K562 (cell line): ENCODE results near the gene HOPX. TPM values are rescaled to one million over a fixed set of nuclear protein-coding genes. Genes with fewer than 3 reads are reported as not detected.

Experiments
- ATAC-seq: fragments of 200-7000 bp; cut with Tn5 transposase; 3 replicates; pipeline ENCODE4 v1.9.1; 2020; ENCODE audit warnings: moderate library complexity
- BruUV-seq: library from RNA; stranded (reverse); fragments of 400-500 nt; replicated peaks from 2 replicates; lab custom pipeline; 2021; lab: Mats Ljungman, UMichigan
- CTCF ChIA-PET: fragments of 300-600 bp; formaldehyde crosslinking; extraction: SDS; loops from one replicate; lab custom pipeline; 2021; ENCODE audit warnings: low intra/inter-chr PET ratio; lab: Yijun Ruan, JAX
- POLR2A ChIA-PET: fragments of 300-600, 350-650 bp; sonication (Branson Sonifier 250); formaldehyde crosslinking; extraction: SDS; loops from one replicate; lab custom pipeline; 2021; ENCODE audit warnings: antibody characterized with exemption, inconsistent platforms; lab: Yijun Ruan, JAX
- DNase-seq, 4 experiments: peaks; one replicate each; pipeline versions ENCODE4 v3.0.0 to v3.0.0-alpha.2; 2011 to 2018; ENCODE audit warnings: low spot score in 3 of 4, mixed read lengths in 3 of 4; ENCODE audit errors: extremely low read depth in 1 of 4
- FAIRE-seq: peaks from 2 replicates; lab custom pipeline; 2011; peaks lifted over from hg19 to GRCh38; lab: Jason Lieb, UNC
- H2AFZ ChIP-seq: 2 replicates; pipeline ENCODE4 v1.6.0; 2011; ENCODE audit warnings: low read depth, low read length, control low read depth, inconsistent platforms
- H3K27ac ChIP-seq: fragments of 200-600 bp; 3 replicates; pipeline ENCODE4 v1.8.0; 2011; ENCODE audit warnings: low read depth, mild to moderate bottlenecking, control low read depth, inconsistent platforms, low read length, moderate library complexity, mixed read lengths; ENCODE audit errors: extremely low read depth
- H3K27me3 ChIP-seq, 2 experiments: fragments of 300-600 bp in 1 of 2; 2 replicates in 1 of 2; 3 replicates in 1 of 2; pipeline versions ENCODE4 v1.6.0 to v1.8.0; 2011; ENCODE audit warnings: inconsistent platforms in 2 of 2, low read length in 2 of 2, mild to moderate bottlenecking in 1 of 2, mixed read lengths in 1 of 2, moderate library complexity in 1 of 2; ENCODE audit not compliant: control insufficient read depth in 2 of 2, insufficient read depth in 2 of 2
- H3K36me3 ChIP-seq: fragments of 300-600 bp; 3 replicates; pipeline ENCODE4 v1.8.0; 2011; ENCODE audit warnings: mild to moderate bottlenecking, low read length, inconsistent platforms; ENCODE audit not compliant: control insufficient read depth, insufficient read depth
- H3K4me1 ChIP-seq, 2 experiments: fragments of 200-600 bp in 1 of 2; replicated peaks in 1 of 2; 2 replicates in 1 of 2; 3 replicates in 1 of 2; pipeline versions ENCODE4 v1.5.1 to v1.8.0; 2011; ENCODE audit warnings: inconsistent platforms in 2 of 2, low read length in 2 of 2, mild to moderate bottlenecking in 1 of 2, mixed read lengths in 1 of 2, moderate library complexity in 1 of 2; ENCODE audit not compliant: control insufficient read depth in 2 of 2, insufficient read depth in 2 of 2
- H3K4me2 ChIP-seq: 2 replicates; pipeline ENCODE4 v1.6.1; 2011; ENCODE audit warnings: low read length, control low read depth, inconsistent platforms, mixed read lengths; ENCODE audit not compliant: insufficient read depth
- H3K4me3 ChIP-seq: fragments of 200-600 bp; sonication (generic), shearing (Covaris generic); 2 replicates; pipeline ENCODE4 v1.5.1; 2016; ENCODE audit warnings: control low read depth, inconsistent platforms
- H3K79me2 ChIP-seq: fragments of 200-600 bp; 3 replicates; pipeline ENCODE4 v1.8.0; 2011; ENCODE audit warnings: low read length, inconsistent platforms; ENCODE audit not compliant: control insufficient read depth, insufficient read depth
- H3K9ac ChIP-seq, 2 experiments: 2 replicates each; pipeline versions ENCODE4 v1.6.0 to v1.6.1; 2011; ENCODE audit warnings: low read depth in 2 of 2, low read length in 2 of 2, control low read depth in 1 of 2, inconsistent platforms in 1 of 2, mild to moderate bottlenecking in 1 of 2, mixed read lengths in 1 of 2; ENCODE audit not compliant: insufficient read depth in 1 of 2
- H3K9me1 ChIP-seq: one replicate; pipeline ENCODE4 v1.6.0; 2011; ENCODE audit warnings: inconsistent platforms, mild to moderate bottlenecking, low read length, moderate library complexity; ENCODE audit not compliant: control insufficient read depth, insufficient read depth
- H3K9me3 ChIP-seq: replicated peaks from 2 replicates; pipeline ENCODE4 v1.5.1; 2011; ENCODE audit warnings: low read depth, low read length, inconsistent platforms; ENCODE audit not compliant: control insufficient read depth, insufficient read depth
- H4K20me1 ChIP-seq: replicated peaks from 2 replicates; pipeline ENCODE4 v1.6.1; 2011; ENCODE audit warnings: low read length, inconsistent platforms, mixed read lengths; ENCODE audit not compliant: control insufficient read depth, insufficient read depth
- DMBX1 ChIP-seq: fragments of 250-450 bp; sonication (Bioruptor Pico); IDR thresholded peaks from 2 replicates; pipeline ENCODE4 v1.8.0; 2022; ENCODE audit warnings: inconsistent platforms, mild to moderate bottlenecking, moderate library complexity, borderline replicate concordance
- KDM2B ChIP-seq: fragments of 250-450 bp; sonication (Bioruptor Pico); IDR thresholded peaks from 2 replicates; pipeline ENCODE4 v1.8.0; 2021; ENCODE audit warnings: mild to moderate bottlenecking, moderate library complexity
- NONO ChIP-seq, 2 experiments: fragments of 200-400 bp in 1 of 2; fragments of 450-650 bp in 1 of 2; formaldehyde crosslinking in 1 of 2; IDR thresholded peaks; 2 replicates each; pipeline ENCODE4 v1.6.1; 2017; ENCODE audit warnings: low read depth in 2 of 2, mild to moderate bottlenecking in 2 of 2, moderate library complexity in 2 of 2, low read length in 1 of 2
- SIN3B ChIP-seq: fragments of 450-650 bp; IDR thresholded peaks from 2 replicates; pipeline ENCODE4 v1.6.1; 2017; ENCODE audit warnings: low read depth, mild to moderate bottlenecking, moderate library complexity
- SRF ChIP-seq, 2 experiments: fragments of 250-450, 450-650 bp in 1 of 2; sonication (Bioruptor Pico) in 1 of 2; sonication (generic) in 1 of 2; formaldehyde crosslinking; IDR thresholded peaks; 2 replicates each; pipeline versions ENCODE4 v1.5.0 to v1.5.1; 2020 to 2022; ENCODE audit warnings: mild to moderate bottlenecking in 1 of 2, missing genetic modification reagents in 1 of 2
- TEAD4 ChIP-seq, 2 experiments: sonication (generic) in 1 of 2; formaldehyde crosslinking in 1 of 2; IDR thresholded peaks; 2 replicates each; pipeline versions ENCODE4 v1.6.1 to v1.8.0; 2012 to 2022; ENCODE audit warnings: borderline replicate concordance in 1 of 2, inconsistent platforms in 1 of 2, low read length in 1 of 2, mild to moderate bottlenecking in 1 of 2, missing genetic modification reagents in 1 of 2
- ZBED1 ChIP-seq: IDR thresholded peaks from 2 replicates; pipeline ENCODE4 v1.6.1; 2014
- ZEB2 ChIP-seq: fragments of 450-650 bp; IDR thresholded peaks from 2 replicates; pipeline ENCODE4 v1.6.1; 2016
- ZNF174 ChIP-seq: fragments of 250-450 bp; sonication (Bioruptor Pico); IDR thresholded peaks from 2 replicates; pipeline ENCODE4 v1.4.0; 2020; ENCODE audit warnings: mild to moderate bottlenecking
- ZNF197 ChIP-seq: fragments of 200-800 bp; sonication (Bioruptor generic); IDR thresholded peaks from 2 replicates; pipeline ENCODE4 v1.6.1; 2016; ENCODE audit warnings: low read depth, missing genetic modification characterization, missing compliant biosample characterization
- ZNF445 ChIP-seq: fragments of 250-450 bp; sonication (Bioruptor Pico); IDR thresholded peaks from 2 replicates; pipeline ENCODE4 v1.4.0; 2020; ENCODE audit warnings: low read depth, mild to moderate bottlenecking, moderate library complexity
- ZNF449 ChIP-seq: fragments of 250-450 bp; sonication (Bioruptor Pico); IDR thresholded peaks from 2 replicates; pipeline ENCODE4 v1.8.0; 2022; ENCODE audit warnings: moderate library complexity, mild to moderate bottlenecking, inconsistent platforms
- ZNF518B ChIP-seq: fragments of 250-450 bp; sonication (Bioruptor Pico); IDR thresholded peaks from 2 replicates; pipeline ENCODE4 v1.5.0; 2021; ENCODE audit warnings: mild to moderate bottlenecking, moderate library complexity
- ZNF57 ChIP-seq: fragments of 450-650 bp; formaldehyde crosslinking; IDR thresholded peaks from 2 replicates; pipeline ENCODE4 v1.4.0; 2020; ENCODE audit warnings: mild to moderate bottlenecking, moderate library complexity
- WGBS: fragments of 100-300 bp; shearing (Covaris generic); methylation state at CpG from one replicate; pipeline ENCODE4 v1.1.6; 2016; ENCODE audit warnings: low coverage, mixed read lengths; ENCODE audit not compliant: insufficient coverage; ENCODE audit errors: missing lambda C conversion rate; 5-methylcytosine and 5-hydroxymethylcytosine counted together
- in situ Hi-C: fragments of 300-500 bp; cut with MboI; formaldehyde crosslinking; loops from 4 replicates; pipeline ENCODE4 v1.15.0; 2018; ENCODE audit warnings: inconsistent platforms, mixed read lengths
- intact Hi-C: fragments of 100-400 bp; cut with micrococcal nuclease; formaldehyde crosslinking; loops from 2 replicates; pipeline ENCODE4 v1.14.2; 2022
- polyA plus RNA-seq, 8 experiments: library from polyadenylated mRNA; depleted of rRNA in 4 of 8; stranded (reverse) in 5 of 8; unstranded in 3 of 8; fragments of >200 nt; fragmentation: Nextera tagmentation in 2 of 8; fragmentation: Illumina TruSeq in 1 of 8; extraction: Ambion mirVana in 2 of 8; extraction: Trizol in 1 of 8; gene quantifications; 2 replicates each; pipeline versions ENCODE4 v1.2.1 to v1.2.3, GENCODE V29; 2011 to 2014; ENCODE audit warnings: inconsistent platforms in 1 of 8, missing spikeins in 1 of 8
- total RNA-seq, 7 experiments: library from RNA; depleted of rRNA in 6 of 7; stranded (reverse); fragments of >200 nt in 6 of 7; fragmentation: Illumina TruSeq in 2 of 7; extraction: Trizol in 2 of 7; gene quantifications; 2 replicates each; pipeline versions ENCODE4 v1.2.1 to v1.2.3, GENCODE V29; 2011 to 2021; ENCODE audit warnings: low replicate concordance in 1 of 7

Gene HOPX
- total and polyA plus RNA-seq, 9 of the 15 experiments (the other 6 are each of a cell fraction or from before 2014, with no cell fraction given) = 0.24 TPM; not detected in 8

GRCh38 chr4:56705334-56705733 lies 24.2 kb upstream of the HOPX start:
- ATAC-seq (no peak), FAIRE-seq (no peak), DNase-seq (no peak)
- CTCF ChIA-PET = no interaction called here
- BruUV-seq = no TSS peak
- in situ Hi-C loops = no loop called here
- H4K20me1 ChIP-seq = no peaks in the 10 kb centered on the region
- H3K4me2 ChIP-seq = no peak overlapping the region
- no peaks in the 10 kb centered on the region for H3K79me2 ChIP-seq
- POLR2A ChIA-PET = no interaction called here
- H3K27ac ChIP-seq = no peak overlapping the region
- H3K9ac ChIP-seq = no peak overlapping the region
- H3K27me3 ChIP-seq = peaks cover 2 to 4% of the 10 kb centered on the region in 2 experiments; a peak in 2 of 5 replicates
- H3K4me3 ChIP-seq = no peak overlapping the region
- no peaks in the 10 kb centered on the region for H3K36me3 ChIP-seq
- H3K9me3 ChIP-seq = no peaks in the 10 kb centered on the region
- H3K9me1 ChIP-seq = no peaks in the 10 kb centered on the region
- H2AFZ ChIP-seq = no peak overlapping the region
- 0% methylated on average over 6 of the region's 6 CpGs for WGBS
- TF ChIP-seq TEAD4 (IDR thresholded peaks at IDR 0.05; ENCODE audit: low read length) (no peak), TEAD4 (CRISPR knock-in tag; IDR thresholded peaks at IDR 0.05; ENCODE audit: borderline replicate concordance) (no peak), ZEB2 (no peak), ZNF518B (no peak), SRF (CRISPR knock-in tag; IDR thresholded peaks at IDR 0.05) (no peak), DMBX1 (CRISPR knock-in tag) (no peak), ZNF174 (no peak), ZBED1 (no peak), NONO (IDR thresholded peaks at IDR 0.05; ENCODE audit: low read depth in 2 of 2, low read length in 1 of 2) (no peak), KDM2B (CRISPR knock-in tag) (no peak), ZNF449 (no peak), SIN3B (no peak), ZNF197 (CRISPR knock-in tag) (no peak), ZNF445 (CRISPR knock-in tag) (no peak), ZNF57 (CRISPR knock-in tag) (no peak)
- intact Hi-C loops = no loop called here
- no peaks in the 10 kb centered on the region for H3K4me1 ChIP-seq
